Measurements from ENCODE around the gene LRMDA.

The LRMDA gene

GRCh38 chr10:75606203-75606779, 174.9 kb downstream of the LRMDA start:
- H3K9ac ChIP-seq (ENCODE audit: low read depth, low read length) = no peak overlapping the region
- H3K9me3 ChIP-seq (ENCODE audit: control insufficient read depth, insufficient read depth, low read length) = no peaks in the 10 kb centered on the region
- H3K27ac ChIP-seq (ENCODE audit: low read depth, low read length) = no peak overlapping the region
- peaks cover 40% of the 10 kb centered on the region for H3K27me3 ChIP-seq (ENCODE audit: control insufficient read depth, insufficient read depth, low read length)
- no peak overlapping the region for H3K4me3 ChIP-seq (ENCODE audit: low read depth, low read length)
- H3K36me3 ChIP-seq (ENCODE audit: control insufficient read depth, insufficient read depth, low read length) = no peaks in the 10 kb centered on the region
- peaks cover 10% of the 10 kb centered on the region for H3K4me1 ChIP-seq (ENCODE audit: control insufficient read depth, insufficient read depth, low read length)

- no peaks in the 10 kb centered on the region for H3K36me3 ChIP-seq (ENCODE audit: control insufficient read depth, insufficient read depth, low read length)
- peaks cover 15% of the 10 kb centered on the region for H3K4me1 ChIP-seq (ENCODE audit: control insufficient read depth, insufficient read depth, low read length)
- H3K9me3 ChIP-seq (ENCODE audit: control insufficient read depth, insufficient read depth, low read length) = no peaks in the 10 kb centered on the region
- H3K27me3 ChIP-seq (ENCODE audit: control insufficient read depth, insufficient read depth, low read length) = peaks cover 27% of the 10 kb centered on the region
- H3K4me3 ChIP-seq (ENCODE audit: low read depth, low read length) = no peak overlapping the region
- no peak overlapping the region for H3K9ac ChIP-seq (ENCODE audit: low read depth, low read length)
- H3K27ac ChIP-seq (ENCODE audit: low read depth, low read length) = no peak overlapping the region
Measured at GRCh38 chr10:75607576-75607975, 176.2 kb downstream of the LRMDA start.

GRCh38 chr10:75610183-75610582, 178.8 kb downstream of the LRMDA start:
- peaks cover 36% of the 10 kb centered on the region for H3K4me1 ChIP-seq (ENCODE audit: control insufficient read depth, insufficient read depth, low read length)
- H3K27me3 ChIP-seq (ENCODE audit: control insufficient read depth, insufficient read depth, low read length) = peaks cover 2% of the 10 kb centered on the region; the same call in 1 of the 2 replicates
- no peak overlapping the region for H3K9ac ChIP-seq (ENCODE audit: low read depth, low read length)
- no peak overlapping the region for H3K27ac ChIP-seq (ENCODE audit: low read depth, low read length)
- no peaks in the 10 kb centered on the region for H3K9me3 ChIP-seq (ENCODE audit: control insufficient read depth, insufficient read depth, low read length)
- H3K36me3 ChIP-seq (ENCODE audit: control insufficient read depth, insufficient read depth, low read length) = no peaks in the 10 kb centered on the region
- H3K4me3 ChIP-seq (ENCODE audit: low read depth, low read length) = no peak overlapping the region

- Histone ChIP-seq H3K27me3 (ENCODE audit: control insufficient read depth, insufficient read depth, low read length) (no peaks in the 10 kb centered on the region), H3K27ac (ENCODE audit: low read depth, low read length) (peak overlapping the region; percentile 41), H3K4me1 (ENCODE audit: control insufficient read depth, insufficient read depth, low read length) (peaks cover 36% of the 10 kb centered on the region), H3K9me3 (ENCODE audit: control insufficient read depth, insufficient read depth, low read length) (no peaks in the 10 kb centered on the region), H3K4me3 (ENCODE audit: low read depth, low read length) (no peak overlapping the region; the same call in 1 of the 2 replicates), H3K9ac (ENCODE audit: low read depth, low read length) (0 out of 2 replicates have a peak overlapping the region, but pooled peaks have one; percentile 26), H3K36me3 (ENCODE audit: control insufficient read depth, insufficient read depth, low read length) (no peaks in the 10 kb centered on the region)
Measured at GRCh38 chr10:75611172-75611992, 180.0 kb downstream of the LRMDA start.

GRCh38 chr10:75611993-75612372, 180.6 kb downstream of the LRMDA start:
- Histone ChIP-seq H3K9me3 (ENCODE audit: control insufficient read depth, insufficient read depth, low read length) (no peaks in the 10 kb centered on the region), H3K27me3 (ENCODE audit: control insufficient read depth, insufficient read depth, low read length) (no peaks in the 10 kb centered on the region), H3K9ac (ENCODE audit: low read depth, low read length) (no peak overlapping the region), H3K4me1 (ENCODE audit: control insufficient read depth, insufficient read depth, low read length) (peaks cover 36% of the 10 kb centered on the region), H3K36me3 (ENCODE audit: control insufficient read depth, insufficient read depth, low read length) (no peaks in the 10 kb centered on the region), H3K4me3 (ENCODE audit: low read depth, low read length) (no peak overlapping the region), H3K27ac (ENCODE audit: low read depth, low read length) (no peak overlapping the region)

GRCh38 chr10:75612904-75613684, 181.7 kb downstream of the LRMDA start:
- peaks cover 36% of the 10 kb centered on the region for H3K4me1 ChIP-seq (ENCODE audit: control insufficient read depth, insufficient read depth, low read length)
- no peak overlapping the region for H3K9ac ChIP-seq (ENCODE audit: low read depth, low read length)
- H3K36me3 ChIP-seq (ENCODE audit: control insufficient read depth, insufficient read depth, low read length) = no peaks in the 10 kb centered on the region
- H3K27me3 ChIP-seq (ENCODE audit: control insufficient read depth, insufficient read depth, low read length) = no peaks in the 10 kb centered on the region
- H3K27ac ChIP-seq (ENCODE audit: low read depth, low read length) = no peak overlapping the region
- H3K9me3 ChIP-seq (ENCODE audit: control insufficient read depth, insufficient read depth, low read length) = no peaks in the 10 kb centered on the region
- no peak overlapping the region for H3K4me3 ChIP-seq (ENCODE audit: low read depth, low read length)

GRCh38 chr10:75613685-75614504, 182.5 kb downstream of the LRMDA start:
- Histone ChIP-seq H3K4me3 (ENCODE audit: low read depth, low read length) (no peak overlapping the region), H3K4me1 (ENCODE audit: control insufficient read depth, insufficient read depth, low read length) (peaks cover 36% of the 10 kb centered on the region), H3K27ac (ENCODE audit: low read depth, low read length) (no peak overlapping the region), H3K9me3 (ENCODE audit: control insufficient read depth, insufficient read depth, low read length) (no peaks in the 10 kb centered on the region), H3K27me3 (ENCODE audit: control insufficient read depth, insufficient read depth, low read length) (no peaks in the 10 kb centered on the region), H3K9ac (ENCODE audit: low read depth, low read length) (no peak overlapping the region), H3K36me3 (ENCODE audit: control insufficient read depth, insufficient read depth, low read length) (no peaks in the 10 kb centered on the region)

- H3K36me3 ChIP-seq (ENCODE audit: control insufficient read depth, insufficient read depth, low read length) = no peaks in the 10 kb centered on the region
- H3K27me3 ChIP-seq (ENCODE audit: control insufficient read depth, insufficient read depth, low read length) = no peaks in the 10 kb centered on the region
- no peak overlapping the region for H3K9ac ChIP-seq (ENCODE audit: low read depth, low read length)
- no peaks in the 10 kb centered on the region for H3K9me3 ChIP-seq (ENCODE audit: control insufficient read depth, insufficient read depth, low read length)
- H3K27ac ChIP-seq (ENCODE audit: low read depth, low read length) = no peak overlapping the region
- no peak overlapping the region for H3K4me3 ChIP-seq (ENCODE audit: low read depth, low read length)
- H3K4me1 ChIP-seq (ENCODE audit: control insufficient read depth, insufficient read depth, low read length) = peaks cover 35% of the 10 kb centered on the region
Measured at GRCh38 chr10:75616076-75616475, 184.7 kb downstream of the LRMDA start.

GRCh38 chr10:75616874-75617478, 185.6 kb downstream of the LRMDA start:
- peaks cover 26% of the 10 kb centered on the region for H3K4me1 ChIP-seq (ENCODE audit: control insufficient read depth, insufficient read depth, low read length)
- H3K27me3 ChIP-seq (ENCODE audit: control insufficient read depth, insufficient read depth, low read length) = no peaks in the 10 kb centered on the region
- no peaks in the 10 kb centered on the region for H3K9me3 ChIP-seq (ENCODE audit: control insufficient read depth, insufficient read depth, low read length)
- no peak overlapping the region for H3K27ac ChIP-seq (ENCODE audit: low read depth, low read length)
- no peaks in the 10 kb centered on the region for H3K36me3 ChIP-seq (ENCODE audit: control insufficient read depth, insufficient read depth, low read length)
- no peak overlapping the region for H3K4me3 ChIP-seq (ENCODE audit: low read depth, low read length)
- no peak overlapping the region for H3K9ac ChIP-seq (ENCODE audit: low read depth, low read length)

GRCh38 chr10:75617485-75618155, 186.2 kb downstream of the LRMDA start:
- no peak overlapping the region for H3K9ac ChIP-seq (ENCODE audit: low read depth, low read length)
- H3K4me1 ChIP-seq (ENCODE audit: control insufficient read depth, insufficient read depth, low read length) = peaks cover 21% of the 10 kb centered on the region
- H3K27ac ChIP-seq (ENCODE audit: low read depth, low read length) = no peak overlapping the region
- H3K4me3 ChIP-seq (ENCODE audit: low read depth, low read length) = no peak overlapping the region
- no peaks in the 10 kb centered on the region for H3K36me3 ChIP-seq (ENCODE audit: control insufficient read depth, insufficient read depth, low read length)
- no peaks in the 10 kb centered on the region for H3K27me3 ChIP-seq (ENCODE audit: control insufficient read depth, insufficient read depth, low read length)
- no peaks in the 10 kb centered on the region for H3K9me3 ChIP-seq (ENCODE audit: control insufficient read depth, insufficient read depth, low read length)

Data from HUES48 (cell line).